Panc1 (cell line): Measurements from ENCODE around the gene UGGT1. TPM values are rescaled to one million over a fixed set of nuclear protein-coding genes. Genes with fewer than 3 reads are reported as not detected.

Experiments
- ATAC-seq: fragments of 200-7000 bp; cut with Tn5 transposase; 2 replicates; pipeline ENCODE4 v1.9.1; 2020; ENCODE audit warnings: mild to moderate bottlenecking, moderate library complexity
- BruUV-seq: library from RNA; stranded (reverse); fragments of 400-500 nt; replicated peaks from 2 replicates; lab custom pipeline; 2021; lab: Mats Ljungman, UMichigan
- CTCF ChIA-PET: fragments of 300-600 bp; sonication (Branson Sonifier 250); formaldehyde crosslinking; loops from one replicate; lab custom pipeline; 2022; ENCODE audit warnings: antibody characterized with exemption; lab: Charles Lee
- POLR2A ChIA-PET: fragments of 300-600 bp; sonication (Branson Sonifier 250); formaldehyde crosslinking; loops from one replicate; lab custom pipeline; 2022; ENCODE audit warnings: antibody characterized with exemption; lab: Charles Lee
- DNase-seq: peaks from one replicate; pipeline ENCODE4 v3.0.0-alpha.2; 2010; ENCODE audit warnings: low read depth, low spot score
- H3K27ac ChIP-seq: 2 replicates; pipeline ENCODE4 v1.5.1; 2011; ENCODE audit warnings: mild to moderate bottlenecking, low read length, inconsistent platforms
- H3K27me3 ChIP-seq: fragments of 200-500 bp; sonication (Bioruptor generic); 2 replicates; pipeline ENCODE4 v1.6.0; 2014; ENCODE audit warnings: low read length, inconsistent platforms; ENCODE audit not compliant: control insufficient read depth, insufficient read depth
- H3K36me3 ChIP-seq: fragments of 200-500 bp; sonication (Bioruptor generic); 2 replicates; pipeline ENCODE4 v1.5.1; 2014; ENCODE audit warnings: inconsistent platforms, mild to moderate bottlenecking, low read length, moderate library complexity; ENCODE audit not compliant: control insufficient read depth, insufficient read depth
- H3K4me1 ChIP-seq: 2 replicates; pipeline ENCODE4 v1.5.1; 2011; ENCODE audit warnings: inconsistent platforms, mild to moderate bottlenecking, low read length, moderate library complexity; ENCODE audit not compliant: control insufficient read depth, insufficient read depth
- H3K4me3 ChIP-seq, 2 experiments: 2 replicates each; pipeline ENCODE4 v1.5.1; 2011 to 2012; ENCODE audit warnings: low read depth in 2 of 2, low read length in 2 of 2, mild to moderate bottlenecking in 2 of 2, inconsistent platforms in 1 of 2, moderate library complexity in 1 of 2
- H3K9me3 ChIP-seq: fragments of 200-500 bp; sonication (Bioruptor generic); 2 replicates; pipeline ENCODE4 v1.5.1; 2014; ENCODE audit warnings: low read depth, mild to moderate bottlenecking, inconsistent platforms, low read length, moderate library complexity; ENCODE audit not compliant: control insufficient read depth, insufficient read depth
- POLR2AphosphoS5 ChIP-seq: IDR thresholded peaks from 2 replicates; pipeline ENCODE4 v1.6.1; 2012; ENCODE audit warnings: mild to moderate bottlenecking, low read depth, low read length, moderate library complexity
- SIN3A ChIP-seq: IDR thresholded peaks from 2 replicates; pipeline ENCODE4 v1.6.1; 2012; ENCODE audit warnings: low read depth, mild to moderate bottlenecking, low read length, moderate library complexity, borderline replicate concordance; ENCODE audit not compliant: insufficient read depth
- TCF7L2 ChIP-seq: IDR thresholded peaks from 2 replicates; pipeline ENCODE4 v1.6.1; 2011; ENCODE audit warnings: mild to moderate bottlenecking, low read depth, low read length, inconsistent platforms
- in situ Hi-C: cut with HindIII; loops from 2 replicates; pipeline ENCODE4 v1.10.0; 2016; ENCODE audit warnings: low sequenced_read_pairs, low pct_unique_long_range_greater_than_20kb
- intact Hi-C: fragments of 100-400 bp; cut with micrococcal nuclease; formaldehyde crosslinking; loops from one replicate; pipeline ENCODE4 v1.10.0; 2022; ENCODE audit not compliant: unreplicated experiment
- total RNA-seq: library from RNA; stranded (reverse); gene quantifications from one replicate; pipeline ENCODE4 v1.2.1, GENCODE V29; 2021; ENCODE audit not compliant: unreplicated experiment
- TF ChIP-seq, protein P1 (sequence below): fragments of 450-650 bp; IDR thresholded peaks from 2 replicates; pipeline ENCODE4 v1.5.1; 2017; ENCODE audit warnings: mild to moderate bottlenecking
- TF ChIP-seq, protein P2 (sequence below), 2 experiments: IDR thresholded peaks; 2 replicates each; pipeline ENCODE4 v1.6.1; 2011 to 2012; ENCODE audit warnings: low read depth in 2 of 2, control low read depth in 1 of 2, low read length in 1 of 2, mild to moderate bottlenecking in 1 of 2, moderate library complexity in 1 of 2; ENCODE audit not compliant: insufficient read depth in 1 of 2

UGGT1 gene
- total RNA-seq, 1 experiment from 2014 or later: 64.2 TPM

DNA sequence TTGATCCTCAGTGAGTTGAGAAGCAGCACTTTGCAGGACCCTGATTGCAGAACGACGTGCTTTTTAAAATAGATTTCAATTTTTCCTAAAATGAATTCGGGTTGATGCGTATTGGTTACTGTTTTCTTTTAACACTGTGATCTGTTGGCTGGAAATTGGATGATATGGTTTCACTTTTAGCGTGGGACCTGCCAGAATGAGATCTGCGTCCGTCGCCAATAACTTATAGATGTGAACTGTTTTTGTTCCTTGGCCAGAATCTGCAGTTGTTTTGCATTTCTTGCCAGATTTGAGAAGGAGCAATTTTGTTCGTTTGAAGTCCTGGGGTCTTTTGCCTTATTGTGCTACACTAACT, 703 bp downstream of the UGGT1 start:
- DNase-seq (no peak), ATAC-seq (no peak)
- H3K9me3 ChIP-seq: no peaks in the 10 kb centered on the region
- TF ChIP-seq, protein P1, sequence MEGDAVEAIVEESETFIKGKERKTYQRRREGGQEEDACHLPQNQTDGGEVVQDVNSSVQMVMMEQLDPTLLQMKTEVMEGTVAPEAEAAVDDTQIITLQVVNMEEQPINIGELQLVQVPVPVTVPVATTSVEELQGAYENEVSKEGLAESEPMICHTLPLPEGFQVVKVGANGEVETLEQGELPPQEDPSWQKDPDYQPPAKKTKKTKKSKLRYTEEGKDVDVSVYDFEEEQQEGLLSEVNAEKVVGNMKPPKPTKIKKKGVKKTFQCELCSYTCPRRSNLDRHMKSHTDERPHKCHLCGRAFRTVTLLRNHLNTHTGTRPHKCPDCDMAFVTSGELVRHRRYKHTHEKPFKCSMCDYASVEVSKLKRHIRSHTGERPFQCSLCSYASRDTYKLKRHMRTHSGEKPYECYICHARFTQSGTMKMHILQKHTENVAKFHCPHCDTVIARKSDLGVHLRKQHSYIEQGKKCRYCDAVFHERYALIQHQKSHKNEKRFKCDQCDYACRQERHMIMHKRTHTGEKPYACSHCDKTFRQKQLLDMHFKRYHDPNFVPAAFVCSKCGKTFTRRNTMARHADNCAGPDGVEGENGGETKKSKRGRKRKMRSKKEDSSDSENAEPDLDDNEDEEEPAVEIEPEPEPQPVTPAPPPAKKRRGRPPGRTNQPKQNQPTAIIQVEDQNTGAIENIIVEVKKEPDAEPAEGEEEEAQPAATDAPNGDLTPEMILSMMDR: no peak
- TF ChIP-seq TCF7L2 (no peak), POLR2AphosphoS5 (no peak), SIN3A (no peak)
- TF ChIP-seq, protein P2, sequence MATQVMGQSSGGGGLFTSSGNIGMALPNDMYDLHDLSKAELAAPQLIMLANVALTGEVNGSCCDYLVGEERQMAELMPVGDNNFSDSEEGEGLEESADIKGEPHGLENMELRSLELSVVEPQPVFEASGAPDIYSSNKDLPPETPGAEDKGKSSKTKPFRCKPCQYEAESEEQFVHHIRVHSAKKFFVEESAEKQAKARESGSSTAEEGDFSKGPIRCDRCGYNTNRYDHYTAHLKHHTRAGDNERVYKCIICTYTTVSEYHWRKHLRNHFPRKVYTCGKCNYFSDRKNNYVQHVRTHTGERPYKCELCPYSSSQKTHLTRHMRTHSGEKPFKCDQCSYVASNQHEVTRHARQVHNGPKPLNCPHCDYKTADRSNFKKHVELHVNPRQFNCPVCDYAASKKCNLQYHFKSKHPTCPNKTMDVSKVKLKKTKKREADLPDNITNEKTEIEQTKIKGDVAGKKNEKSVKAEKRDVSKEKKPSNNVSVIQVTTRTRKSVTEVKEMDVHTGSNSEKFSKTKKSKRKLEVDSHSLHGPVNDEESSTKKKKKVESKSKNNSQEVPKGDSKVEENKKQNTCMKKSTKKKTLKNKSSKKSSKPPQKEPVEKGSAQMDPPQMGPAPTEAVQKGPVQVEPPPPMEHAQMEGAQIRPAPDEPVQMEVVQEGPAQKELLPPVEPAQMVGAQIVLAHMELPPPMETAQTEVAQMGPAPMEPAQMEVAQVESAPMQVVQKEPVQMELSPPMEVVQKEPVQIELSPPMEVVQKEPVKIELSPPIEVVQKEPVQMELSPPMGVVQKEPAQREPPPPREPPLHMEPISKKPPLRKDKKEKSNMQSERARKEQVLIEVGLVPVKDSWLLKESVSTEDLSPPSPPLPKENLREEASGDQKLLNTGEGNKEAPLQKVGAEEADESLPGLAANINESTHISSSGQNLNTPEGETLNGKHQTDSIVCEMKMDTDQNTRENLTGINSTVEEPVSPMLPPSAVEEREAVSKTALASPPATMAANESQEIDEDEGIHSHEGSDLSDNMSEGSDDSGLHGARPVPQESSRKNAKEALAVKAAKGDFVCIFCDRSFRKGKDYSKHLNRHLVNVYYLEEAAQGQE (IDR thresholded peaks at IDR 0.05; ENCODE audit: insufficient read depth in 1 of 2, low read depth in 2 of 2, low read length in 1 of 2): no peak
- in situ Hi-C loops (no loop called here), intact Hi-C loops (no loop called here)
- H3K4me1 ChIP-seq: peaks cover 14% of the 10 kb centered on the region; the same call in 1 of the 2 replicates
- peak overlapping the region; percentile 80 to 99 for H3K4me3 ChIP-seq
- ChIA-PET CTCF (no interaction called here), POLR2A (interaction anchor here (0.6 kb wide), 1 partner anchor 20 kb away, joined by 3 read pairs; no protein-coding TSS in a partner anchor)
- peak overlapping the region; percentile 89 for H3K27ac ChIP-seq
- H3K27me3 ChIP-seq: no peaks in the 10 kb centered on the region
- H3K36me3 ChIP-seq: peaks cover 6% of the 10 kb centered on the region; the same call in 1 of the 2 replicates
- BruUV-seq: no TSS peak

DNA sequence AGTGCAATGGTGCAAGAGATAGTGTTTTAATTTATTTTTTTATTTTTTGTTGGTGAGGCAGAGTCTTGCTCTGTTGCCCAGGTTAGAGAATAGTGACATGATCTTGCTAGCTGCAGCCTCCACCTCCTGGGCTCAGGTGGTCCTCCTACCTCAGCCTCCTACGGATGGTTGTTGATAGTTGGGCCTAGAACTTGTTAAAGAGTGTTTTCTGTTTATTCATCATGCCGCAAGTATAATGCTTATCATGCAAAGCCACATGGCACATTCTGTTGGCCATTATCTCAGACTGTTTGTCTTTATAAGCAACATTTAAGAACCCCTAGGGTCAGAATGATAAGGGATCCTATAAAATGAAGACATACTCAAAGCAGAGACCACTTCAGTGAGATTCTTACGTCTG, 1.7 kb downstream of the UGGT1 start:
- no peak for DNase-seq
- in situ Hi-C loops (no loop called here), intact Hi-C loops (no loop called here)
- Histone ChIP-seq H3K9me3 (no peaks in the 10 kb centered on the region), H3K36me3 (peaks cover 6% of the 10 kb centered on the region; the same call in 1 of the 2 replicates), H3K27ac (no peak overlapping the region), H3K27me3 (no peaks in the 10 kb centered on the region), H3K4me3 (no peak overlapping the region; a peak in 1 of 4 replicates), H3K4me1 (peaks cover 14% of the 10 kb centered on the region; the same call in 1 of the 2 replicates)
- TF ChIP-seq, protein P1: no peak
- TF ChIP-seq POLR2AphosphoS5 (no peak), TCF7L2 (no peak), SIN3A (no peak)
- TF ChIP-seq, protein P2 (IDR thresholded peaks at IDR 0.05; ENCODE audit: insufficient read depth in 1 of 2, low read depth in 2 of 2, low read length in 1 of 2): no peak
- POLR2A ChIA-PET: no interaction called here
- CTCF ChIA-PET: no interaction called here
- no peak for ATAC-seq
- TSS peak; percentile 73 for BruUV-seq
